ENCODE measurements around the gene SLC7A5. TPM values are rescaled to one million over a fixed set of nuclear protein-coding genes. Genes with fewer than 3 reads are reported as not detected.
A peak's percentile ranks its signal among the peaks of the same experiment; 100 is the strongest.

The SLC7A5 gene
- total and polyA plus RNA-seq, 2 of the 4 experiments (the other 2 are of a cell fraction): 11.3 to 101 TPM

DNA sequence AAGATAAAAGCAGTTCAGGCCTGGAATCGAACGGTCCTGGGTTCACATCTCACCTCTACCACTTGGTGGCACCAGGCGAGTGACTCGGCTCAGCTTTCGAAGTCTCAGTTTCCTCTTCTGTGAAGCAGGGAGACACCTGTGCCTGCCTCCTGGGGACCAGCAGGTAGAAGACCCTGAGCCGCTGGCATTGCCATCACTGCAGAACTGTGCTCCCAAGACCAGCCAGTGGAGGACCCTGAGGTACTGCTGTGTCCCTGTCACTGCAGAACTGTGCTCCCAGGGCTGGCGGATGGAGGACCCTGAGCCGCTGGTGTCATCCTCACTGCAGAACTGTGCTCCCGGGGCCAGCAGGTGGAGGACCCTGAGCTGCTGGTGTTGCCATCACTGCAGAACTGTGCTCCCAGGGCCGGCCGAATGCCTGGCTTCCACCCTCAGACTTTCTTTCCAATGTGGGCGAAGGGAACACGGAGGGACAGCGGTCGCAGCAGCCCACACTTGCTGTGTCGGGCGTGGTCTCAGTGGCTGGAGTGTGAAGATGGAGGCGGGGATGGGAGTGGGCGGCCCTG is 8.7 kb upstream of the SLC7A5 start:
- H2BK15ac ChIP-seq (ENCODE audit: low read depth, low read length): no peak overlapping the region
- 72% methylated on average over 7 of the region's 19 CpGs; no CpG with 5 or more reads in 1 of the 2 experiments for WGBS, 2 experiments (ENCODE audit: extremely low coverage in 2 of 2, insufficient read length in 1 of 2)
- no peaks in the 10 kb centered on the region for H3K79me1 ChIP-seq (ENCODE audit: low read depth in 1 of 2, low read length in 2 of 2)
- BruUV-seq (replicated peaks): no TSS peak
- H3K23ac ChIP-seq (ENCODE audit: low read depth, low read length): no peak overlapping the region
- no peak overlapping the region for H2BK120ac ChIP-seq (ENCODE audit: low read depth, low read length)
- H3K18ac ChIP-seq (ENCODE audit: low read depth, low read length): no peak overlapping the region
- H3K27ac ChIP-seq (ENCODE audit: insufficient read depth, low read length): no peak overlapping the region
- H2AFZ ChIP-seq (replicated peaks; ENCODE audit: low read length, poor library complexity): no peak overlapping the region
- no peaks in the 10 kb centered on the region for H3K9me1 ChIP-seq (ENCODE audit: insufficient read depth, low read length)
- ATAC-seq (ENCODE audit: low read depth) (peak; percentile 53; the same call in 1 of the 2 replicates), DNase-seq (no peak)
- H4K8ac ChIP-seq (ENCODE audit: low read depth in 2 of 2, low read length in 2 of 2): no peak overlapping the region
- H4K20me1 ChIP-seq (ENCODE audit: insufficient read depth, low read length): no peaks in the 10 kb centered on the region
- H2AK5ac ChIP-seq (ENCODE audit: low read depth, low read length): no peak overlapping the region
- H2AK9ac ChIP-seq (replicated peaks; ENCODE audit: low read depth, low read length, poor library complexity): no peak overlapping the region
- no peak overlapping the region for H4K5ac ChIP-seq (ENCODE audit: low read depth, low read length)
- peaks cover 26% of the 10 kb centered on the region for H3K27me3 ChIP-seq (ENCODE audit: control insufficient read depth, insufficient read depth, low read length)
- ChIA-PET POLR2A (ENCODE audit: unreplicated experiment) (no interaction called here), CTCF (no interaction called here)
- in situ Hi-C loops (cut with MboI; ENCODE audit: low sequenced_read_pairs): loop anchor here (5.0 kb wide), 1 partner anchor 106 kb away; no protein-coding TSS in a partner anchor
- H4K91ac ChIP-seq (ENCODE audit: insufficient read depth, low read depth, low read length): no peak overlapping the region
- no peaks in the 10 kb centered on the region for H3K9me3 ChIP-seq (ENCODE audit: control insufficient read depth, insufficient read depth, low read length)
- H3K36me3 ChIP-seq (ENCODE audit: control insufficient read depth, insufficient read depth, low read length): no peaks in the 10 kb centered on the region
- no peak overlapping the region for H3K56ac ChIP-seq (ENCODE audit: extremely low read depth, insufficient read depth, low read length)
- H2BK20ac ChIP-seq (ENCODE audit: low read depth, low read length): no peak overlapping the region
- H3K4me3 ChIP-seq (ENCODE audit: insufficient read depth, low read depth, low read length): no peak overlapping the region
- H3K4ac ChIP-seq (ENCODE audit: low read depth, low read length): no peak overlapping the region
- no peak overlapping the region for H2BK5ac ChIP-seq (ENCODE audit: low read depth, low read length, poor library complexity, severe bottlenecking)
- H3K4me1 ChIP-seq (ENCODE audit: control insufficient read depth, insufficient read depth, low read length): no peaks in the 10 kb centered on the region
- dilution Hi-C loops (cut with HindIII; ENCODE audit: low sequenced_read_pairs, unreplicated experiment): no loop called here
- intact Hi-C loops (cut with micrococcal nuclease): no loop called here
- no peak overlapping the region for H3K9ac ChIP-seq (ENCODE audit: low read depth, low read length)
- TF ChIP-seq, protein P1, sequence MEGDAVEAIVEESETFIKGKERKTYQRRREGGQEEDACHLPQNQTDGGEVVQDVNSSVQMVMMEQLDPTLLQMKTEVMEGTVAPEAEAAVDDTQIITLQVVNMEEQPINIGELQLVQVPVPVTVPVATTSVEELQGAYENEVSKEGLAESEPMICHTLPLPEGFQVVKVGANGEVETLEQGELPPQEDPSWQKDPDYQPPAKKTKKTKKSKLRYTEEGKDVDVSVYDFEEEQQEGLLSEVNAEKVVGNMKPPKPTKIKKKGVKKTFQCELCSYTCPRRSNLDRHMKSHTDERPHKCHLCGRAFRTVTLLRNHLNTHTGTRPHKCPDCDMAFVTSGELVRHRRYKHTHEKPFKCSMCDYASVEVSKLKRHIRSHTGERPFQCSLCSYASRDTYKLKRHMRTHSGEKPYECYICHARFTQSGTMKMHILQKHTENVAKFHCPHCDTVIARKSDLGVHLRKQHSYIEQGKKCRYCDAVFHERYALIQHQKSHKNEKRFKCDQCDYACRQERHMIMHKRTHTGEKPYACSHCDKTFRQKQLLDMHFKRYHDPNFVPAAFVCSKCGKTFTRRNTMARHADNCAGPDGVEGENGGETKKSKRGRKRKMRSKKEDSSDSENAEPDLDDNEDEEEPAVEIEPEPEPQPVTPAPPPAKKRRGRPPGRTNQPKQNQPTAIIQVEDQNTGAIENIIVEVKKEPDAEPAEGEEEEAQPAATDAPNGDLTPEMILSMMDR (conservative IDR thresholded peaks at IDR 0.05; ENCODE audit: low read depth, low read length): peak; percentile 23; the same call in 1 of the 2 replicates
- TF ChIP-seq SMC3 (IDR thresholded peaks at IDR 0.05; ENCODE audit: low read depth, low read length): 0 out of 2 replicates have a peak, but pooled peaks have one; percentile 35
- no peak for TF ChIP-seq RCOR1 (IDR thresholded peaks at IDR 0.05; ENCODE audit: insufficient replicate concordance, low read length)
- no peak overlapping the region for H3K14ac ChIP-seq (replicated peaks; ENCODE audit: low read depth, low read length)
- H3K4me2 ChIP-seq (ENCODE audit: low read depth, low read length): no peak overlapping the region
